Muscle of leg (tissue), 11 donors: ENCODE measurements around the gene LGALS7B. TPM values are rescaled to one million over a fixed set of nuclear protein-coding genes. Genes with fewer than 3 reads are reported as not detected.
"Not testable (repeated sequence)": the region's sequence is repeated elsewhere in the genome, so short reads cannot be mapped to it uniquely, and the experiment has no call there.

Experiments
- DNase-seq: peaks from one replicate; pipeline ENCODE4 v3.0.0; 2013
- H3K27ac ChIP-seq: one replicate; pipeline ENCODE4 v1.5.1; 2013; ENCODE audit warnings: mild to moderate bottlenecking, low read length, control low read depth
- H3K27me3 ChIP-seq: one replicate; pipeline ENCODE4 v1.6.1; 2013; ENCODE audit warnings: low read length; ENCODE audit not compliant: control insufficient read depth, insufficient read depth
- H3K36me3 ChIP-seq: one replicate; pipeline ENCODE4 v1.6.1; 2013; ENCODE audit warnings: low read length; ENCODE audit not compliant: control insufficient read depth, insufficient read depth
- H3K4me1 ChIP-seq: one replicate; pipeline ENCODE4 v1.6.1; 2013; ENCODE audit warnings: low read length; ENCODE audit not compliant: control insufficient read depth, insufficient read depth
- H3K4me3 ChIP-seq: one replicate; pipeline ENCODE4 v1.5.1; 2013; ENCODE audit warnings: low read length, control low read depth
- H3K9me3 ChIP-seq: replicated peaks from 2 replicates; pipeline ENCODE4 v1.6.1; 2013; ENCODE audit warnings: low read depth, low read length; ENCODE audit not compliant: control insufficient read depth
- WGBS: methylation state at CpG from one replicate; pipeline ENCODE4 v1.1.5; 2013; ENCODE audit warnings: missing lambda C conversion rate; ENCODE audit not compliant: insufficient coverage; 5-methylcytosine and 5-hydroxymethylcytosine counted together
- polyA plus RNA-seq, 8 donors: library from polyadenylated mRNA; unstranded; fragments of 120-200 nt; gene quantifications; one replicate each; pipeline versions ENCODE4 v1.2.1 to v1.2.3, GENCODE V29; 2013; ENCODE audit warnings: inconsistent platforms in 1 of 8, low replicate concordance in 1 of 8; ENCODE audit not compliant: insufficient read length in 8 of 8, insufficient read depth in 1 of 8
- total RNA-seq: library from RNA; stranded (reverse); fragments of 120-200 nt; gene quantifications from one replicate; pipeline ENCODE4 v1.2.4, GENCODE V29; 2013

LGALS7B gene
- total and polyA plus RNA-seq, 9 donors = 0.45 to 44.5 (median 1.2) TPM; not detected in 1

DNA sequence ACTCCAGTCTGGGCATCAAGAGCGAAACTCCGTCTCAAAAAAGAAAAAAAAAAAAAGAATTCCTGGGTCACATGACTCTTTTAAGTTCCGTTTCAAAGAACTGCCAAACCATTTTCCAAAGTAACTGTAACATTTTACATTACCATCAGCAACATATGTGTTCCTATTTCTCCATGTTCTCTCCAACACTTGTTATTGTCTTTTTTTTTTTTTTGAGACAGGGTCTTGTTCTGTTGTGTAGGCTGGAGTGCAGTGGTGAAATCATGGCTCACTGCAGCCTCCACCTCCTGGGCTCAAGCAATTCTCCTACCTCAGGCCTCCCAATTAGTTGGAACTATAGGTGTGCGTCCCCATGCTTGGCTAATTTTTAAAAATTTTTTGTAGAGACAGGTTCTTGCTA lies 6.5 kb downstream of the LGALS7B start:
- Histone ChIP-seq H3K4me1 (peaks cover 8% of the 10 kb centered on the region), H3K9me3 (no peaks in the 10 kb centered on the region), H3K4me3 (no peak overlapping the region), H3K36me3 (no peaks in the 10 kb centered on the region), H3K27me3 (no peaks in the 10 kb centered on the region), H3K27ac (no peak overlapping the region)
- no peak for DNase-seq
- 80% methylated on average over 1 of the region's 4 CpGs for WGBS

DNA sequence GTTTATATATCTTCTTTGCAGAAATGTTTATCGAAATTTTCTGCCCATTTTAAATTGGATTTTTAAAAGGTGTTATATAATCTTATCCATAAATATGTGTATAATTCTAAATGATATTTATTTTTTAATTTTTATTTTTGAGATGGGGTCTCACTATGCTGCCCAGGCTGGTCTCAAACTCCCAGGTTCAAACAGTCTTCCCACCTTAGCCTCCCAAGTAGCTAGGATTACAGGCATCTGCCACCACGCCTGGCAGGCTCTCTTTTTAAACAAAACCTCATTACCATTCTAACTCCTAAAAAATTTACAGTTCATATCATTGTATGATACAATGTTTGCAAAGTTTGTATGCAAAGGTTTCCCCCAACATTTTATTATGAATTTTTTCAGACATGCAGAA lies 7.2 kb downstream of the LGALS7B start:
- WGBS = no CpG with 5 or more reads among the region's 2 CpGs
- peaks cover 8% of the 10 kb centered on the region for H3K4me1 ChIP-seq
- no peak overlapping the region for H3K27ac ChIP-seq
- no peaks in the 10 kb centered on the region for H3K9me3 ChIP-seq
- H3K27me3 ChIP-seq = no peaks in the 10 kb centered on the region
- DNase-seq = no peak
- H3K36me3 ChIP-seq = no peaks in the 10 kb centered on the region
- H3K4me3 ChIP-seq = no peak overlapping the region

DNA sequence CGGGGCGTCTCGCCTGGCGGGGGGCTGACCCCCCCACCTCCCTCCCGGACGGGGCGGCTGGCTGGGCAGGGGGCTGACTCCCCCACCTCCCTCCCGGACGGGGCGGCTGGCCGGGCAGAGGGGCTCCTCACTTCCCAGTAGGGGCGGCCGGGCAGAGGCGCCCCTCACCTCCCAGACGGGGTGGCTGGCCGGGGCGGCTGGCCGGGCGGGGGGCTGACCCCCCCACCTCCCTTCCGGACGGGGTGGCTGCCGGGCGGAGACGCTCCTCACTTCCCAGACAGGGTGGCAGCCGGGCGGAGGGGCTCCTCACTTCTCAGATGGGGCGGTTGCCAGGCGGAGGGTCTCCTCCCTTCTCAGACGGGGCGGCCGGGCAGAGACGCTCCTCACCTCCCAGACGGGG lies 8.8 kb downstream of the LGALS7B start:
- H3K36me3 ChIP-seq, H3K4me1 ChIP-seq, H3K27me3 ChIP-seq, DNase-seq, H3K4me3 ChIP-seq, H3K9me3 ChIP-seq, H3K27ac ChIP-seq: not testable (repeated sequence)
- 70% methylated on average over 2 of the region's 33 CpGs for WGBS

GRCh38 chr19:38799104-38799503 lies 10.1 kb downstream of the LGALS7B start:
- Histone ChIP-seq H3K27me3 (no peaks in the 10 kb centered on the region), H3K9me3 (no peaks in the 10 kb centered on the region), H3K4me1 (peaks cover 4% of the 10 kb centered on the region), H3K36me3 (no peaks in the 10 kb centered on the region), H3K27ac (no peak overlapping the region), H3K4me3 (no peak overlapping the region)
- DNase-seq = no peak
- WGBS = 95% methylated on average over 4 of the region's 10 CpGs

- WGBS = 92% methylated on average over 3 of the region's 5 CpGs
- no peak for DNase-seq
Observed at GRCh38 chr19:38800577-38801347, 11.8 kb downstream of the LGALS7B start.

GRCh38 chr19:38801359-38802095 lies 12.5 kb downstream of the LGALS7B start:
- no peak for DNase-seq
- 93% methylated on average over 11 of the region's 12 CpGs for WGBS
- no peak overlapping the region for H3K27ac ChIP-seq

More at GRCh38 chr19:38800577-38801347, 11.8 kb downstream of the LGALS7B start:
- no peak overlapping the region for H3K27ac ChIP-seq
- peaks cover 6% of the 10 kb centered on the region for H3K4me1 ChIP-seq
- no peak overlapping the region for H3K4me3 ChIP-seq
- H3K9me3 ChIP-seq = no peaks in the 10 kb centered on the region
- no peaks in the 10 kb centered on the region for H3K36me3 ChIP-seq
- no peaks in the 10 kb centered on the region for H3K27me3 ChIP-seq

DNA sequence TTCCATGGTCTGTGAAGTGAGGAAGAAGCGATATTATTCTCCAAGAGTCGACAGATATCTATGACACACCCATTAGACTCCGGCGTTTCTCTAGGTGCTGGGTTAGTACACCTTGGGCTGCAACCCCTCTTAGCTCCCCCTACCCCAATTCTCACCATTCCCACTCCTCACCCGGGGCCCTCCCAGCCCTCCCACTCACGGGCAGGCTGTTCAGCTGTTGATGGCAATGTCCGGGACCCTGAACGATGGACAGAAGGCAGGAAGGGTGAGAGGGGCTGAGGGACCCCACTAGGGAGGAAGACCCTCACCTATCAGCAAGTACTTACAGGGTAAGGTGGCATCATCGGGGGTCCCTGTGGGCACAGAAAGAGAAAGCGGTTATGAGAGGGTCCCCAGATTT lies 14.5 kb downstream of the LGALS7B start:
- WGBS = 100% methylated on average over 3 of the region's 10 CpGs
- Histone ChIP-seq H3K27ac (no peak overlapping the region), H3K4me3 (no peak overlapping the region), H3K27me3 (no peaks in the 10 kb centered on the region), H3K36me3 (no peaks in the 10 kb centered on the region), H3K9me3 (no peaks in the 10 kb centered on the region), H3K4me1 (peaks cover 6% of the 10 kb centered on the region)
- DNase-seq = no peak

More at GRCh38 chr19:38801359-38802095, 12.5 kb downstream of the LGALS7B start:
- Histone ChIP-seq H3K4me3 (no peak overlapping the region), H3K27me3 (no peaks in the 10 kb centered on the region), H3K4me1 (peaks cover 6% of the 10 kb centered on the region), H3K9me3 (no peaks in the 10 kb centered on the region), H3K36me3 (no peaks in the 10 kb centered on the region)

DNA sequence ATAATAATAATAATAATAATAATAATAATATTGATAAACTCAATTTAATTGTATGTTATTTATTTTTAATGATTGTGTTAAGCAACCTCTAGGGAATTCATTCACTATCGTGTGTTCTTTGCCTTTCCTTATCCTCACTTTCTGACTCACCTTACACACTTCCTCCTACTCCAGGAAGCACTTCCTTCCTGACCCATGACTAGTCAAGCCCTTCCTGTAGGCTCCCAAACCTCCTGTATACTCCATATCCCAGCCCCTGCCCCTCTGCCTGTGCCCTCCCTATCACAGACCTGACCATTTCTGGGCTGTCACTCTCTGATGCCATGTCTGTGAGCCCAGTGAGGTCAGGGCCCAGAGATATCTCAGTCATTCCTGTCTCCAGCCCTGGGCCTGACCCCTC lies 16.2 kb downstream of the LGALS7B start:
- no peak for DNase-seq
- WGBS = 60% methylated on average over 1 of the region's 1 CpG
- Histone ChIP-seq H3K4me1 (peaks cover 6% of the 10 kb centered on the region), H3K27me3 (no peaks in the 10 kb centered on the region), H3K27ac (no peak overlapping the region), H3K4me3 (no peak overlapping the region), H3K9me3 (no peaks in the 10 kb centered on the region), H3K36me3 (no peaks in the 10 kb centered on the region)

DNA sequence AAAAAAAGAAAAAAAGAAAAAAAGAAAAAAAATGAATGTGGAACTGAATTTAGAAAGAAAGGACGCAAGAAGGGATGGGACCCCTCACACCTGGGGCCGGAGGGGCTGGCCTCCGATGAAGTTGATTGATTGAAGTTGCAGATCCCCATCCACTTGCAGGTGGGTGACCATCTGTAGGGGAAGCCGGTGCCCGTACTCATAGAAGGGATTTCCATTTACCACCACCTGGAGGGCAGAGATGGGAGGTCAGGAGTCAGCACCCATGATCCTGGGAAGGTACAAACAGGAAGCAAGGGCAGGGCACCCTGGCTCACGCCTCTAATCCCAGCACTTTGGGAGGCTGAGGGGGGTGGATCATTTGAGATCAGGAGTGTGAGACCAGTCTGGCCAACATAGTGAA lies 17.4 kb downstream of the LGALS7B start:
- 83% methylated on average over 3 of the region's 6 CpGs for WGBS
- no peak for DNase-seq
- no peaks in the 10 kb centered on the region for H3K9me3 ChIP-seq
- no peak overlapping the region for H3K27ac ChIP-seq
- no peak overlapping the region for H3K4me3 ChIP-seq
- H3K4me1 ChIP-seq = peaks cover 6% of the 10 kb centered on the region
- H3K27me3 ChIP-seq = no peaks in the 10 kb centered on the region
- H3K36me3 ChIP-seq = no peaks in the 10 kb centered on the region

DNA sequence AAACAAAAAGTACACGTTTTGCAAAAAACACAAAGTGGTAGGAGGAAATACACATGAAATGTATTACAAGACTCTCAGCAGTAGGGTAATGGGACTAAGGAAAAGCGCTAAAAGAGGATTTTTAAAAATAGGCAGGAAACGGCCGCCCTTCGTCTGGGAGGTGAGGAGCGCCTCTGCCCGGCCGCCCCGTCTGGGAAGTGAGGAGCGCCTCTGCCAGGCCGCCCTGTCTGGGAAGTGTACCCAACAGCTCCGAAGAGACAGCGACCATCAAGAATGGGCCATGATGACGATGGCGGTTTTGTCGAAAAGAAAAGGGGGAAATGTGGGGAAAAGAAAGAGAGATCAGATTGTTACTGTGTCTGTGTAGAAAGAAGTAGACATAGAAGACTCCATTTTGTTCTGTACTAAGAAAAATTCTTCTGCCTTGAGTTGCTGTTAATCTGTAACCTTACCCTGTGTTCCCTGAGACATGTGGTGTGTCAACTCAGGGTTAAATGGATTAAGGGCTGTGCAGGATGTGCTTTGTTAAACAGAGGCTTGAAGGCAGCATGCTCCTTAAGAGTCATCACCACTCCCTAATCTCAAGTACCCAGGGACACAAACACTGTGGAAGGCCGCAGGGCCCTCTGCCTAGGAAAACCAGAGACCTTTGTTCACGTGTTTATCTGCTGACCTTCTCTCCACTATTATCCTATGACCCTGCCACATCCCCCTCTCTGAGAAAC lies 18.5 kb downstream of the LGALS7B start:
- H3K9me3 ChIP-seq, DNase-seq, H3K27me3 ChIP-seq, H3K4me3 ChIP-seq, H3K36me3 ChIP-seq, H3K4me1 ChIP-seq, H3K27ac ChIP-seq: not testable (repeated sequence)
- 86% methylated on average over 7 of the region's 18 CpGs for WGBS
